ENCODE measurements around the gene MSS51.

The MSS51 gene

GRCh38 chr10:73444457-73444856 is 11.1 kb upstream of the MSS51 start:
- Histone ChIP-seq H3K27me3 (ENCODE audit: insufficient read depth, low read length) (no peaks in the 10 kb centered on the region), H3K4me1 (ENCODE audit: insufficient read depth, low read length) (no peaks in the 10 kb centered on the region), H3K9me3 (ENCODE audit: low read length) (no peaks in the 10 kb centered on the region), H3K4me3 (ENCODE audit: low read length) (no peak overlapping the region), H2AFZ (ENCODE audit: low read depth, low read length) (no peak overlapping the region), H3K36me3 (ENCODE audit: insufficient read depth, low read length) (peaks cover 36% of the 10 kb centered on the region)

DNA sequence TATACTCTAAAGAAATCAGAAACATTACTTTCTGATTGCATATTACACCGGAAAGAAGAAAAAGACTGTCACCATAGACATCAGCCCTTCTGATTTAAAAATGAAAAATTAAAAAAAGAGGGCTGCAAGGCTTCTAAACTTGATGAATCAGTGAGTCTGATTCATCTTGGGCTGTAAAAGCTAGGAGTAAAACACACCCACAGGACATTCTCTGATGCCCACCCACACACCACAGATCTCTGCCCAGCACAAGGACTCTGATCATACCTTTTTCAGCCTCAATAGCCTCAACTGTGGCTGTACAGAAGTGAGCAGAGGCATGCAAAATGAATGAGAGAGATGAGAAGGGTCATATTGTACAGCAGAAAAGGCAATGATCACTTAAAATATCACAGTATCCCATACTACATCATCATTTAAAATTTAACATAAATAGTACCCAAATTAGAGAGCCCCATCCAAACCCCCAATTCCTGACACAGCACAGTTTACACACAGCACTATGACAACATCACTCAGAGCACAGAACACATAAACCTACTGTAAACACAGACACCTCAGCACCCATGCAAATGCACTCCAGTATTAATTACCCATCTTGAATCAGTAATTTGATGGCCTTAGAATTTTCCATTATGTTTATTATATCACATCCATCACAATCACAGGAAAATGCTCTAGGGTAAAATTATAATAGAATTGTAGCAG is 6.4 kb upstream of the MSS51 start:
- Histone ChIP-seq H3K9me3 (ENCODE audit: low read length) (no peaks in the 10 kb centered on the region), H2AFZ (ENCODE audit: low read depth, low read length) (no peak overlapping the region), H3K27me3 (ENCODE audit: insufficient read depth, low read length) (no peaks in the 10 kb centered on the region), H3K4me3 (ENCODE audit: low read length) (no peak overlapping the region), H3K36me3 (ENCODE audit: insufficient read depth, low read length) (peaks cover 53% of the 10 kb centered on the region), H3K4me1 (ENCODE audit: insufficient read depth, low read length) (no peaks in the 10 kb centered on the region)

DNA sequence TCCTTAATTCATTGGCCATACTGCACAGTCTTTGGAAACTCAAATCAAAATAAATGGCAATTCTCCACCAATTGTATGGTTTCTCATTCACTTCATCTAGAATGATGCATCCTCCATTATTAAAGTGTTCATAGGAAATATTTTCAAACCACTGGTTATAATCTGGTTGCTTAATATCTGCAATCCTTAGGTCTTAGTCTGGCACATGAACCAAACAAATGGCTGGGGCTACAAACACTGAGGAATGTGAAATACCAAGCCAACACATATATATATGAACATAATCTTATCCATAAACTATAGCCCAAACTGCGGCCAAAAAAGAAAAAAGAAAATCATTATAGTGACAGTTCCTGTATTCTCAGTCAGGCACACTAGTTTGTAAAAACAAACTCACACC is 5.7 kb upstream of the MSS51 start:
- Histone ChIP-seq H3K4me1 (ENCODE audit: insufficient read depth, low read length) (no peaks in the 10 kb centered on the region), H3K27me3 (ENCODE audit: insufficient read depth, low read length) (no peaks in the 10 kb centered on the region), H3K4me3 (ENCODE audit: low read length) (no peak overlapping the region), H3K9me3 (ENCODE audit: low read length) (no peaks in the 10 kb centered on the region), H3K36me3 (ENCODE audit: insufficient read depth, low read length) (peaks cover 46% of the 10 kb centered on the region), H2AFZ (ENCODE audit: low read depth, low read length) (no peak overlapping the region)

DNA sequence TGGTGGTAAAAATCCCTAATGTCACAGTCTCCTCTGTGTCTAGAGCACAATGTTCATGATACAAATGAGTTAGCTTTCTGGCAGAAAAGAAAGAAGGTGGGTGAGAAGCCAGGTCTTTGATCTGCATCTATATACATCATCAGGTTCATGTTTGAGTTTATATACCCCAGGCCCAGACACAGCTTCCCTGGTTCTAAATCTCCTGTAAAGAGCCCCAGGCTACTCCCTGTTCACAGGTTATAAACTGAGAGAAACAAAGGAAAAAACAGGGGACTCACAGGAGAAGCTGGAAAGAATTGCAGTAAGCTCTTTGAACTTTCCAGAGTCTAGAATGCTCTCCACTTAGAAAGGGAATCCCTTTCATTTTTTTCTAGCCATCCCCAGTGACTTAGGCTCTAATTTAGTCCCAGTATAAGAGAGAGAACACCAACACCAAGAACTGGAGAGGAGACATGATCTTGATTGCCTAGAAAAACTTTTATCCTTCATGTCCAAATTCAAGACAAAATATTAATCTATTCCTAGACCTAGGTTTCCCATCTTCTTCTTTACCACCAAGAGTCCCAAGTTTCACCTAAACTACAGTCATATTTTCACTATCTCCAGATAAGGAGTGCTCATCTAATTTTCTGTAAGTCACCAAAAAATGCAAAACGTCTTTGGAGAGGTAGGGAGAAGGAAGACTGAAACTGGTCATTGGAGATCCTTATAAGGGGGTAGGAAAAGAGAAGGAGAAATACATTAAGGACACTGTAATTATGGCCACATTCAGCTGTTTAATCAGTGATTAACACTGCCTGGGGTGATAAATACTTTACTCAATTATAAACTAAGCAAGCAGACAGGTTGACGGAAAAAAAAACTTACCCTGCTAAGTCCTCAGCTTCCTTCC is 469 bp downstream of the MSS51 start:
- Histone ChIP-seq H3K4me1 (ENCODE audit: insufficient read depth, low read length) (no peaks in the 10 kb centered on the region), H2AFZ (ENCODE audit: low read depth, low read length) (no peak overlapping the region), H3K27me3 (ENCODE audit: insufficient read depth, low read length) (no peaks in the 10 kb centered on the region), H3K9me3 (ENCODE audit: low read length) (no peaks in the 10 kb centered on the region), H3K36me3 (ENCODE audit: insufficient read depth, low read length) (peaks cover 25% of the 10 kb centered on the region), H3K4me3 (ENCODE audit: low read length) (no peak overlapping the region)

- Histone ChIP-seq H3K4me1 (ENCODE audit: insufficient read depth, low read length) (no peaks in the 10 kb centered on the region), H3K9me3 (ENCODE audit: low read length) (no peaks in the 10 kb centered on the region), H3K36me3 (ENCODE audit: insufficient read depth, low read length) (peaks cover 64% of the 10 kb centered on the region), H3K27me3 (ENCODE audit: insufficient read depth, low read length) (no peaks in the 10 kb centered on the region), H2AFZ (ENCODE audit: low read depth, low read length) (no peak overlapping the region), H3K4me3 (ENCODE audit: low read length) (no peak overlapping the region)
Observed at GRCh38 chr10:73426318-73426717, 7.0 kb downstream of the MSS51 start.

GRCh38 chr10:73424478-73424877 is 8.9 kb downstream of the MSS51 start:
- H3K27me3 ChIP-seq (ENCODE audit: insufficient read depth, low read length): no peaks in the 10 kb centered on the region
- no peaks in the 10 kb centered on the region for H3K9me3 ChIP-seq (ENCODE audit: low read length)
- no peak overlapping the region for H2AFZ ChIP-seq (ENCODE audit: low read depth, low read length)
- H3K4me1 ChIP-seq (ENCODE audit: insufficient read depth, low read length): no peaks in the 10 kb centered on the region
- H3K4me3 ChIP-seq (ENCODE audit: low read length): no peak overlapping the region
- peaks cover 66% of the 10 kb centered on the region for H3K36me3 ChIP-seq (ENCODE audit: insufficient read depth, low read length)

DNA sequence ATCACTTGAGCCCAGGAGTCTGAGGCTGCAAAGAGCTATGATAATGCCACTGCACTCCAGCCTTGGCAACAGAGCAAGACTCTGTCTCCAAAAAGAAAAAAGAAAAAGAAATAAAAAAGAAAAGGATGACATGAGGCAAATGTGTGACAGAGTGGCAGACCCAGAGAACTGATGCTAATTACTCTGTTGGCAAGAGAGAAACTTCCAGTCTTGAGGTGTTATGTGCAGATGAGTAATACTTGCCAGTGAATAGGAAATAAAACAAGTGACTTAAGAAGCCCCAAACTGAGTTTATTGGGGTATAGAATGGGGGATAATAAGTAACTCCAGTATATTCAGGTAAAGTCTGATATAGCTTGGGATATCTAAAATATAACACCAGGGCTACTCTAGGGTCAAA is 10.1 kb downstream of the MSS51 start:
- no peaks in the 10 kb centered on the region for H3K27me3 ChIP-seq (ENCODE audit: insufficient read depth, low read length)
- no peak overlapping the region for H2AFZ ChIP-seq (ENCODE audit: low read depth, low read length)

DNA sequence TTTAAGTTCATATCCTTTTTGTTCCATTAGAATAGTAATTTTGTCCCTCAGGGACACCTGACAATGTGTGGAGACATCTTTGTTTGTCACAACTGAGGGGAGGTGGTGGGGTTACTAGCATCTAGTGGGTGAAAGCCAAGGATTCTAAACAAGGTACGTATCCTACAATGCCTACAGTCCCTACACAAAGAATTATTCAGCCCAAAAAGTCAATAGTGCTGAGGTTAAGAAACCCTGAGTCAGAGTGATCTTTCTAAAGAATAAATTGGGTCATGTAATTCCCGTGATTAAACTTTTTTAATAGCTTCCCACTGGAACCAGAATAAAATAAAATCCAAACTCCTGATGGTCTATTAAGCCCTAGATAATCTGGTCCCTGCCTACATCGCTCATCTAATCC is 16.8 kb downstream of the MSS51 start:
- H3K4me3 ChIP-seq (ENCODE audit: low read length): no peak overlapping the region
- H2AFZ ChIP-seq (ENCODE audit: low read depth, low read length): no peak overlapping the region
- peaks cover 10% of the 10 kb centered on the region for H3K4me1 ChIP-seq (ENCODE audit: insufficient read depth, low read length)
- no peaks in the 10 kb centered on the region for H3K27me3 ChIP-seq (ENCODE audit: insufficient read depth, low read length)
- peaks cover 5% of the 10 kb centered on the region for H3K36me3 ChIP-seq (ENCODE audit: insufficient read depth, low read length)
- no peaks in the 10 kb centered on the region for H3K9me3 ChIP-seq (ENCODE audit: low read length)

More for the DNA sequence above, 10.1 kb downstream of the MSS51 start:
- Histone ChIP-seq H3K4me1 (ENCODE audit: insufficient read depth, low read length) (no peaks in the 10 kb centered on the region), H3K9me3 (ENCODE audit: low read length) (no peaks in the 10 kb centered on the region), H3K4me3 (ENCODE audit: low read length) (no peak overlapping the region), H3K36me3 (ENCODE audit: insufficient read depth, low read length) (peaks cover 63% of the 10 kb centered on the region)

DNA sequence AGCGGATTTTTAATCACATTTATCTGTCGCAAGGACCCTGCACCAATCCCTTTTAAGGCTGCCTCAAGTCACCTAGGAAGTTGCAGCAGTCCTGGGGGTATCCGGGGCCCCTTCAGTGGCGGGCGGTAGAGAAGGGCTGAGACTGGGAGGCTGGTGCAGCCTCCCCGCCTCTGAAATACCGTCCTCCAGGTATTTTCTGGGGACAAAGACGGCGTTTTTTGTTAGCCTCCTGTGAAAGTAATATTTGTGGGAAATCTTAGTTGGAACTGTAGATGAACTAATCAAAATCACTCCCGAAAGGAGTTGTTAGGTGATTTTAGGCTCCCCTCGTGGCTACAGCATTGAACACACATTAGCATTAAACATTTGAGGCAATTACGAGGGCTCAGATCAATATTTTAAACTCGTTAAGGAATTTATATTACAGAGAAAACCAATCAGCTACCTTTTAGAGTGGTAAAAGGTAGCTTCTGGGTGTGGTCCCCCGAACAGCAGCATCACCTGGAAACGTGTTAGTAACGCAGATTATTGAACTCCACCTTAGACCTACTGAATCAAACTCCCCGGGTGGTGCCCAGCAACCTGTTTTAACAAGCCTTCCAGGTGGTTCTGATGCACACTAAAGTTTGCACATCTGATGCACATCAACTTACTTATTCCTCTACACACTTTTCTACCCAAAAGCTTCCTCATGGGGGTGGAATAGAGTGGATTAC is 19.0 kb downstream of the MSS51 start:
- H3K27me3 ChIP-seq (ENCODE audit: insufficient read depth, low read length): no peaks in the 10 kb centered on the region
- peaks cover 2% of the 10 kb centered on the region for H3K36me3 ChIP-seq (ENCODE audit: insufficient read depth, low read length)
- H3K9me3 ChIP-seq (ENCODE audit: low read length): no peaks in the 10 kb centered on the region
- peak overlapping the region; percentile 98 for H2AFZ ChIP-seq (ENCODE audit: low read depth, low read length)
- peaks cover 10% of the 10 kb centered on the region for H3K4me1 ChIP-seq (ENCODE audit: insufficient read depth, low read length)
- H3K4me3 ChIP-seq (ENCODE audit: low read length): peak overlapping the region; percentile 95

DNA sequence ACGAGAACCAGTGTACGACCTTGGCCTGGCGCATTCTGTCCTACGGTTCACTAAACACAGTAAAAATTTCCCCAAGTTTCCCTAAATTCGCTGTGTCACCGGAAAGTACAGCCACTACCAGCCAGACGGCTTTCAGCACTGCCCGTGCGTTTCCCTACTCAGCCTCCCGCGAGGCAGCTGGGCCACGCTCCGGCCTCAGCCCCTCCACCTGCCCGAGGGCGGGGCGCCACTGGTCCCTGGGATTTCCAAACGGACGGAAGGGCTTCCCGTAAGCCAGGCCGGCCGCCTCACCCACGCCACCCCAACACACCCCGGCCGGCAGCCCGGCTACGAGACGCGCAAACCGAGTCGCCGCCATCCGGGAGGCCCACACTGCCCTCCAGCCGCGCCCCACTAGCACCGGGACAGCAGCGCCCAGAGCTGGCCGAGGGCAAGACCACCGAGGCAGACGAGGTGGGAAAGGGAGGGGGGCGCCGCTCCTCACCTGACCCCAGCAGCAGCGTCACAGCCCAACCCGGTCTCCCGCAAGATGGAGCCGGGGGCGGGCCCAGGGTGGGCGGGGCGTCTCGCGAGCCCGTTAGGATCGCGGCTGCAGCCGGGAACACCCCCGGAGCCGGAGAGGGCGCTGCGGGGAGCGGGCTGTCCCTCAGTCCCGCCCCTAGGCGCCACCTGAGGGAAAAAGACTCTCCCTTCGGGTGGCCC is 19.7 kb downstream of the MSS51 start, which contains the start of gene ANXA7:
Gene ANXA7, minus strand, starts transcription at position 531 of the 702 bp plus-strand sequence. CDS start 13,202 bp downstream, outside the sequence.
- no peaks in the 10 kb centered on the region for H3K9me3 ChIP-seq (ENCODE audit: low read length)
- peaks cover 2% of the 10 kb centered on the region for H3K36me3 ChIP-seq (ENCODE audit: insufficient read depth, low read length)
- peaks cover 10% of the 10 kb centered on the region for H3K4me1 ChIP-seq (ENCODE audit: insufficient read depth, low read length)
- H3K27me3 ChIP-seq (ENCODE audit: insufficient read depth, low read length): no peaks in the 10 kb centered on the region
- peak within 1 kb of the TSS; percentile 95 for H3K4me3 ChIP-seq (ENCODE audit: low read length)
- peak within 1 kb of the TSS; percentile 98 for H2AFZ ChIP-seq (ENCODE audit: low read depth, low read length)

GRCh38 chr10:73413108-73413527 is 20.2 kb downstream of the MSS51 start:
- Histone ChIP-seq H3K36me3 (ENCODE audit: insufficient read depth, low read length) (peaks cover 2% of the 10 kb centered on the region), H3K9me3 (ENCODE audit: low read length) (no peaks in the 10 kb centered on the region), H3K4me1 (ENCODE audit: insufficient read depth, low read length) (peaks cover 10% of the 10 kb centered on the region), H3K27me3 (ENCODE audit: insufficient read depth, low read length) (no peaks in the 10 kb centered on the region), H3K4me3 (ENCODE audit: low read length) (peak overlapping the region; percentile 95), H2AFZ (ENCODE audit: low read depth, low read length) (peak overlapping the region; percentile 98)

DNA sequence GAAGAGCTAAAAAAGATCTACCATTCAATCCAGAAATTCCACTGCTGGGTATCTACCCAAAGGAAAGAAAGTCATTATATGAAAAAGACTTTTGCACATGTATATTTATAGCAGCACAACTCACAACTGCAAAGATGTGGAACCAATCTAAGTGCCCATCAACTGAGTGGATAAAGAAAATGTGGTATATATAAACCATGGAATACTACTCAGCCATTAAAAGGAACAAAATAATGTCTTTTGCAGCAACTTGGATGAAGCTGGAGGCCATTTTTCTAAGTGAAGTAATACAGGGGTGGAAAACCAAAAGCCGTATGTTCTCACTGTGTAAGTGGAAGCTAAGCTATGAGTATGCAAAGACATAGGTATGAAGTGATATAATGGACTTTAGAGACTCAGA is 22.5 kb downstream of the MSS51 start:
- Histone ChIP-seq H3K4me3 (ENCODE audit: low read length) (no peak overlapping the region), H3K4me1 (ENCODE audit: insufficient read depth, low read length) (peaks cover 10% of the 10 kb centered on the region), H2AFZ (ENCODE audit: low read depth, low read length) (no peak overlapping the region), H3K9me3 (ENCODE audit: low read length) (no peaks in the 10 kb centered on the region), H3K36me3 (ENCODE audit: insufficient read depth, low read length) (peaks cover 4% of the 10 kb centered on the region), H3K27me3 (ENCODE audit: insufficient read depth, low read length) (no peaks in the 10 kb centered on the region)

Measured in neuron (in vitro differentiated cells).